VCaP (cell line): Measurements from ENCODE around the gene KLHL9.
"Not testable (repeated sequence)": the region's sequence is repeated elsewhere in the genome, so short reads cannot be mapped to it uniquely, and the experiment has no call there.

ENCODE experiments used
- H3K27ac ChIP-seq: fragments of 450-650 bp; 2 replicates; pipeline ENCODE4 v1.5.1; 2017
- CTCF ChIP-seq: fragments of 450-650 bp; conservative IDR thresholded peaks from 2 replicates; pipeline ENCODE4 v1.5.1; 2017; ENCODE audit warnings: mild to moderate bottlenecking, moderate library complexity

The KLHL9 gene

GRCh38 chr9:21334701-21335632 lies at the start of gene KLHL9:
TSS of gene KLHL9 (minus strand) at chr9:21335404. CDS start at chr9:21334859, 545 bp downstream.
- TF ChIP-seq CTCF: no peak
- H3K27ac ChIP-seq: peak within 1 kb of the TSS; percentile 43

GRCh38 chr9:21383627-21384026 lies 48.4 kb upstream of the KLHL9 start:
- no peak for TF ChIP-seq CTCF
- H3K27ac ChIP-seq: no peak overlapping the region

- no peak for TF ChIP-seq CTCF
- no peak overlapping the region for H3K27ac ChIP-seq
Measured at GRCh38 chr9:21381448-21382339, 46.5 kb upstream of the KLHL9 start.

GRCh38 chr9:21371467-21371866 lies 36.3 kb upstream of the KLHL9 start:
- not testable (repeated sequence) for H3K27ac ChIP-seq

GRCh38 chr9:21367957-21368356 lies 32.8 kb upstream of the KLHL9 start, which contains the start of gene IFNA13:
TSS of gene IFNA13 (minus strand) at chr9:21368057. CDS start at chr9:21368010, 47 bp downstream.
- no peak within 1 kb of the TSS for H3K27ac ChIP-seq
- no peak for TF ChIP-seq CTCF

- H3K27ac ChIP-seq: not testable (repeated sequence)
Measured at GRCh38 chr9:21367169-21367568, 32.0 kb upstream of the KLHL9 start.

GRCh38 chr9:21362287-21362686 lies 27.1 kb upstream of the KLHL9 start:
- TF ChIP-seq CTCF: no peak
- no peak overlapping the region for H3K27ac ChIP-seq
